A673 (cell line): ENCODE measurements around the gene CNIH3.

Source experiments
- CTCF ChIP-seq: fragments of 300-800, 200-600 bp; sonication (generic); conservative IDR thresholded peaks from 2 replicates; pipeline ENCODE4 v1.5.1; 2017; ENCODE audit warnings: low read depth, mild to moderate bottlenecking, antibody characterized with exemption, low read length, moderate library complexity, mixed read lengths
- EZH2 ChIP-seq: fragments of 200-600 bp; sonication (generic); IDR thresholded peaks from 2 replicates; pipeline ENCODE4 v1.6.1; 2017; ENCODE audit warnings: borderline replicate concordance, low read depth, mild to moderate bottlenecking, mixed read lengths, antibody characterized with exemption, low read length; ENCODE audit not compliant: poor library complexity, severe bottlenecking

DNA sequence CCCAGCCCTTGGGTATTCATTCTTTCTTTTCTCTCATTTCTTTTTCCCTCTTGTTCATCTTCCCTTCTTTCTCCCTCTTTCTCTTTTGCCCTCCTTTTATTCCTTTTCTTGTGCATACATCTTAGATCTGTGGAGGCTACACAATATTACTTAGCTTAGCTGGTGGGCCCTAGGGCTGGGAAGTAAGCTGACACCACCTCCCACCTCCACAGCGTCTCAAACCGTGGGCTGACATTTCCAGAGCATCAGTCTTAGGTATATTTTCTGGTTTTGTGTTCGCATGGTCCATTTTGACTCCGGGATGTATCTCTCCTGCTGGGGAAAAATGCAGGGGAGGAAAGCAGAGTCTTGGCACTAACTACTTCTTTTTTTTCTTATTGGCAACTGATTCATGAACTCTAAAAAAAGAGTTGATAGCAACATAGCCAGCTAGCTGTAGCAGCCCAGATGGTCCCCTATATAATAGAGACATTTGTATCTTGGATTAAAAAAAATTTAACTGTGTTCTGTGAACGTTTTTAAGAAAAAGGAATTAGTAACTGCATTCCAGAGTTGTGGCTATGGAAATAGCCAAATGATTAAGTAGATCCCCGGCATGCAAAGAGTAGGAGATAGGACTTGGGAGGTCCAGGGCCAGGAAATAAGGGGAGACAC, 15.5 kb downstream of the CNIH3 start:
- TF ChIP-seq CTCF (no peak), EZH2 (no peak)
